BE2C (cell line): ENCODE data around the gene MYO5B.

Experiments used
- DNase-seq: peaks from one replicate; pipeline ENCODE4 v3.0.0-alpha.2; 2020
- H3K27me3 ChIP-seq: fragments of 250-450 bp; sonication (Bioruptor Pico); 2 replicates; pipeline ENCODE4 v1.5.1; 2020; ENCODE audit warnings: mild to moderate bottlenecking
- H3K36me3 ChIP-seq: fragments of 250-450 bp; sonication (Bioruptor Pico); 2 replicates; pipeline ENCODE4 v1.5.1; 2020; ENCODE audit warnings: mild to moderate bottlenecking
- H3K4me1 ChIP-seq: fragments of 250-450 bp; sonication (Bioruptor Pico); 2 replicates; pipeline ENCODE4 v1.5.1; 2020
- H3K4me3 ChIP-seq: 2 replicates; pipeline ENCODE4 v1.5.1; 2011; ENCODE audit warnings: low read depth, low read length
- H3K9me3 ChIP-seq: fragments of 250-450 bp; sonication (Bioruptor Pico); 2 replicates; pipeline ENCODE4 v1.5.1; 2020
- CTCF ChIP-seq: IDR thresholded peaks from 2 replicates; pipeline ENCODE4 v1.5.1; 2012; ENCODE audit warnings: mild to moderate bottlenecking, low read depth, low read length

Gene MYO5B

DNA sequence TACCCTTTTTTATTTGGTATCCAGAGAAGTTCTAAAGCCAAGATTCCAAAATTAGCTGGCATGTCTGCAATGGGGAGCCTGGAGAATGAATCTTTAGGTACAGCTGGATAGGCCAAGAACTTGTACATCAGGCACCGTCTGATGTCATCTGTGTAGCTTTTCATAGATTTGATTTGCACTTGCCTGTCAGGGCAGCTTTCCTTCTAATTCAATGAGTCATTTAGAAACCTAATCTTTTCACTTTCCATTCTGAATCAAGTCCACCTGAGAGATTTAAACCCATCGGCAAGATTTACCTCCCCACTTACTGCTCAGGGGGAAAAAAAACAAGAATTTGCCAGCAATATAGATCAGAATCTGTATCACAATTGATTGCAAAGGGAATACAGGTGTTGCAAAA, 320.7 kb downstream of the MYO5B start:
- Histone ChIP-seq H3K9me3 (no peaks in the 10 kb centered on the region), H3K4me3 (no peak overlapping the region), H3K36me3 (no peaks in the 10 kb centered on the region), H3K27me3 (no peaks in the 10 kb centered on the region), H3K4me1 (no peaks in the 10 kb centered on the region; the same call in 1 of the 2 replicates)
- no peak for DNase-seq
- TF ChIP-seq CTCF = no peak

- Histone ChIP-seq H3K27me3 (no peaks in the 10 kb centered on the region), H3K4me3 (no peak overlapping the region), H3K9me3 (no peaks in the 10 kb centered on the region), H3K36me3 (no peaks in the 10 kb centered on the region), H3K4me1 (no peaks in the 10 kb centered on the region)
- no peak for DNase-seq
- TF ChIP-seq CTCF = no peak
These were observed 325.6 kb downstream of the MYO5B start for GRCh38 chr18:49869354-49869753.

DNA sequence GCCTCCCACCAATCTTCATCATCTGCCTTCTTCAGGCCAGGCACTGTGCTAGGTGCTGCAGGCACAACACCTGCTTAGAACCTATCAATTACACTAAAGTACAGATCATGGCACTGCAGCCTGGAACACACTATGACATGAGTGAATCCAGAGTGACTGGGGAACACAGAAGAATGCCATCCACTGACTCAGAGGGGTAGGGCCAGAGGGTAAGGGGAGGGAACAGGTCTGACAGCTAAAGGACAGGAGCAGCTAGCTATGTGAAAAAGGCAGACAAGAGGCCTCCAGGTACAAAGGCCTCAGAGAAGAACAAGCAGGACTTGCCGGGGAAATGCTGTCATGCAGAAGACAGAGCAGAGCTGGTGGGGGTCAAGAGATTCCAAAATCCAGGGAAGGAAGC, 328.3 kb downstream of the MYO5B start:
- H3K36me3 ChIP-seq = no peaks in the 10 kb centered on the region
- DNase-seq = no peak
- no peak overlapping the region for H3K4me3 ChIP-seq
- H3K27me3 ChIP-seq = no peaks in the 10 kb centered on the region
- H3K4me1 ChIP-seq = no peaks in the 10 kb centered on the region
- no peaks in the 10 kb centered on the region for H3K9me3 ChIP-seq
- TF ChIP-seq CTCF = no peak

GRCh38 chr18:49865401-49865800, 329.5 kb downstream of the MYO5B start:
- no peaks in the 10 kb centered on the region for H3K36me3 ChIP-seq
- no peaks in the 10 kb centered on the region for H3K4me1 ChIP-seq
- H3K9me3 ChIP-seq = no peaks in the 10 kb centered on the region
- H3K27me3 ChIP-seq = no peaks in the 10 kb centered on the region
- no peak for DNase-seq
- no peak for TF ChIP-seq CTCF
- H3K4me3 ChIP-seq = no peak overlapping the region

DNA sequence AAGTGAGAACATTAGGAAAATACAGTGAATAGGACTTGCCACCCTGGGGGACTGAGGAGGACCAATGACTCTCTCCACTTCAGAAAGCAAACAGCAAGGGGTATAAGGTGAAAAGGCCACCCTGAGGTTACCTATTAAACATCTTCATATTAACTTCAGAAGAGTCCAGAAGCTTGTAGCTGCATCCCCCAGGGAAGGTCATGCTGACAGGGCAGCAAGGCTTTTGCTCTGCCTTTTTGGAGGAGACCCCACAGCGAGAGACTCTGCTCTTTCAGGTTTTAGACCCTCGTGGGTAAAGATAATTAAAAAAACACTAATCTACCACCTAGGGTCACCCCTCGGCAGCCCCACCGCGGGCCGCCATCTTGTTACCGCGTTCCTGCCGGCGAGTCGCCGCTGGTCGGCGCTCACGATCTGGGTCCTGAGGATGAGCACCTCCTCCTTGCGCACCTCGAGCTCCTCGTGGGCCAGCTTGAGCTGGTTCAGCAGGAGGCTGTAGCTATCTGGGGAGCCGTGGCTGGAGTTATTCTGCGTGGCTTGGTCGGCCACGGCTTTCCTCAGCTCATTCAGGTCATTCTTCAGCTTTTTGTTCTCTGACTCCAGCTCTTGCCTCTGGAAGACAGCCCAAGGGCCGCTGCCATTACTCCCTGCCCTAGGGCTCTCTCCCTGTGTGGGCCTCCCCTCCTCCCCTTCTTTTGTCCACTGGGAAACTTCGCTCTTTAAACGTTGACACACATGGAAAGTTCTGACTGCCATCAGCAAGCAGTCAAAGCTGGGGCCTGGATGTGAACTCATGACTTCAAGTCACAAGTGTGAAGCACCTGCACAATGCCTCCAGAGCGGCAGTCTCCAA, 331.0 kb downstream of the MYO5B start:
- no peaks in the 10 kb centered on the region for H3K27me3 ChIP-seq
- H3K36me3 ChIP-seq = no peaks in the 10 kb centered on the region
- no peaks in the 10 kb centered on the region for H3K9me3 ChIP-seq
- DNase-seq = no peak
- H3K4me1 ChIP-seq = no peaks in the 10 kb centered on the region
- H3K4me3 ChIP-seq = no peak overlapping the region
- no peak for TF ChIP-seq CTCF

DNA sequence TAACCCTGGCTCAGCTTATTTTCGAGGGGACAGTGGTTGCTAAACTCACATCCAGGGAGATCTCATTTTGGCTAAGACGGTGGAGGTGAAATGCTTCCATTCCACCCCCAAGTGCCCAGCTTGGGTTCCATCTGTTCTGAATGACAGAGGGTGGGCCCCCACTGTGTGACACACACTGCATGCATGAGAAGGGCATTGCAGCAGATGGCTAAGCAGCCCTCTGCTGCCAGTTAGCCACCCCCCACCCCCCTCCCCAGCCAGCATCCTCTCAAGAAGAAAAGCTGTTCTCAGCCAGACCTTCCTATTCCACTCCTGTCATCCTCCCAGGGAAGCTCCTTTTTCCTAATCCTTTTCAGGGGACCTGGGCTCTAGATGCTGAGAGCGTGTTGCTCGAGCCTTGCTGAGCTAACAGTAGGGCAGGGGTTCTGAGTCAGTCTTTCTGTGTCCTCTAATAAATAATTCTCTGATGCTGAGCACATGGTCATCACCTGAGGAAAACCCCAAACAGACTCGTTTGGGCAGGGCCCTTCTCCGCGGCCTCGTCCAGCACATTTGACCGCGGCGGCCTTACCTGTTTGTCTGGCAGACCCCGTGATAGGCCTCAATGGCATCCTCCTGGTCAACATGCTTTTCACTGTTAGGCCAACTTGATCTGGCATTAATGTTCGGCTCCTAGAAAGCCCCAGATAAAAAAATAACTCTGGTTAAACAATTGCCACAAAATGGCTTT, 332.1 kb downstream of the MYO5B start:
- no peaks in the 10 kb centered on the region for H3K9me3 ChIP-seq
- no peak for DNase-seq
- H3K4me3 ChIP-seq = no peak overlapping the region
- H3K27me3 ChIP-seq = no peaks in the 10 kb centered on the region
- no peaks in the 10 kb centered on the region for H3K4me1 ChIP-seq
- no peaks in the 10 kb centered on the region for H3K36me3 ChIP-seq
- no peak for TF ChIP-seq CTCF
